ENCODE data around the gene DNAJB12. TPM values are rescaled to one million over a fixed set of nuclear protein-coding genes. Genes with fewer than 3 reads are reported as not detected.

Gene DNAJB12
- total RNA-seq, 1 experiment from 2014 or later, result 25.8 TPM

DNA sequence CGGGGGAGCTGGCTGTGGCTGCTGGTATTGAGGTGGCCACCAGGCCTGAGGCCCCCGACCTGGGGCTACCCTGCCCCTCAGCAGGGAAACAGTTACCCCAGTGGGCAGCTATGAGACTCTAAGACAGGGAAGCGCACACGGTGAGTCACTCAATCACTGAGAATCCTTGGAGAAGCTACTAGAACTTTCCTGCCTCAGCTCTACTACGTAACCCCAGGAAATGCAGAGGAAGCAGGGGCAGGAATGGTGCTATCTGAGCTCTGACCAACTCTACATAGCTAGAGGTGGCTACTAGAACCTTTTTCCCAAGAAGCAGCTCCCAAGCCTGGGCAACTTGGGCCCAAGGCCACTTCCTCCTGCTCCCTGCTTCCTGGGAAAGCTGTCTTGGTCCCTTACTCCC is 11.8 kb downstream of the DNAJB12 start:
- RAD21 ChIA-PET (ENCODE audit: low non-redundant PET in 1 of 2, low total read pairs in 2 of 2, uncharacterized antibody in 2 of 2, unreplicated experiment in 2 of 2), result no interaction called here
- no peak overlapping the region for H3K27ac ChIP-seq (ENCODE audit: low read depth, low read length)
- H3K9me2 ChIP-seq (ENCODE audit: insufficient read depth), result no peaks in the 10 kb centered on the region
- intact Hi-C loops (cut with micrococcal nuclease), result no loop called here
- no peak overlapping the region for H3K4me2 ChIP-seq (ENCODE audit: low read length)
- BruUV-seq (replicated peaks), result no TSS peak
- DNase-seq (ENCODE audit: low read depth, low spot score) (no peak), ATAC-seq (no peak)
- H3K79me2 ChIP-seq (ENCODE audit: insufficient read depth, low read length), result no peaks in the 10 kb centered on the region
- CTCF ChIA-PET, result no interaction called here
- no peaks in the 10 kb centered on the region for H3K9me3 ChIP-seq (ENCODE audit: control insufficient read depth in 1 of 2, insufficient read depth in 1 of 2, low read depth in 1 of 2, low read length in 2 of 2)
- peaks cover 5 to 7% of the 10 kb centered on the region in 2 experiments; a peak in 3 of 4 replicates for H3K36me3 ChIP-seq (ENCODE audit: control insufficient read depth in 1 of 2, insufficient read depth in 2 of 2, low read length in 2 of 2)
- H2AFZ ChIP-seq (ENCODE audit: low read depth, low read length, poor library complexity, severe bottlenecking), result no peak overlapping the region
- H3K9ac ChIP-seq (ENCODE audit: low read length), result no peak overlapping the region
- H3K27me3 ChIP-seq (ENCODE audit: insufficient read depth, low read length), result no peaks in the 10 kb centered on the region
- H3K4me1 ChIP-seq (ENCODE audit: control insufficient read depth in 1 of 2, insufficient read depth in 2 of 2, low read length in 2 of 2), result peaks cover 0 to 8% of the 10 kb centered on the region in 2 experiments; a peak in 2 of 4 replicates
- POLR2A ChIA-PET, result interaction anchor here (1.0 to 1.7 kb wide), 4 partner anchors 11 to 45 kb away, joined by 3 to 7 read pairs (median 3); no protein-coding TSS in a partner anchor
- no peak overlapping the region for H3K4me3 ChIP-seq (replicated peaks in 1 of 2; ENCODE audit: low read depth in 1 of 2, low read length in 2 of 2)
- TF ChIP-seq ZNF274 (IDR thresholded peaks at IDR 0.05; ENCODE audit: low read depth, low read length), result no peak
- TF ChIP-seq, protein P1, sequence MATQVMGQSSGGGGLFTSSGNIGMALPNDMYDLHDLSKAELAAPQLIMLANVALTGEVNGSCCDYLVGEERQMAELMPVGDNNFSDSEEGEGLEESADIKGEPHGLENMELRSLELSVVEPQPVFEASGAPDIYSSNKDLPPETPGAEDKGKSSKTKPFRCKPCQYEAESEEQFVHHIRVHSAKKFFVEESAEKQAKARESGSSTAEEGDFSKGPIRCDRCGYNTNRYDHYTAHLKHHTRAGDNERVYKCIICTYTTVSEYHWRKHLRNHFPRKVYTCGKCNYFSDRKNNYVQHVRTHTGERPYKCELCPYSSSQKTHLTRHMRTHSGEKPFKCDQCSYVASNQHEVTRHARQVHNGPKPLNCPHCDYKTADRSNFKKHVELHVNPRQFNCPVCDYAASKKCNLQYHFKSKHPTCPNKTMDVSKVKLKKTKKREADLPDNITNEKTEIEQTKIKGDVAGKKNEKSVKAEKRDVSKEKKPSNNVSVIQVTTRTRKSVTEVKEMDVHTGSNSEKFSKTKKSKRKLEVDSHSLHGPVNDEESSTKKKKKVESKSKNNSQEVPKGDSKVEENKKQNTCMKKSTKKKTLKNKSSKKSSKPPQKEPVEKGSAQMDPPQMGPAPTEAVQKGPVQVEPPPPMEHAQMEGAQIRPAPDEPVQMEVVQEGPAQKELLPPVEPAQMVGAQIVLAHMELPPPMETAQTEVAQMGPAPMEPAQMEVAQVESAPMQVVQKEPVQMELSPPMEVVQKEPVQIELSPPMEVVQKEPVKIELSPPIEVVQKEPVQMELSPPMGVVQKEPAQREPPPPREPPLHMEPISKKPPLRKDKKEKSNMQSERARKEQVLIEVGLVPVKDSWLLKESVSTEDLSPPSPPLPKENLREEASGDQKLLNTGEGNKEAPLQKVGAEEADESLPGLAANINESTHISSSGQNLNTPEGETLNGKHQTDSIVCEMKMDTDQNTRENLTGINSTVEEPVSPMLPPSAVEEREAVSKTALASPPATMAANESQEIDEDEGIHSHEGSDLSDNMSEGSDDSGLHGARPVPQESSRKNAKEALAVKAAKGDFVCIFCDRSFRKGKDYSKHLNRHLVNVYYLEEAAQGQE (IDR thresholded peaks at IDR 0.05; ENCODE audit: low read depth), result no peak
- TF ChIP-seq SIN3A (IDR thresholded peaks at IDR 0.05; ENCODE audit: low read depth), result no peak
- TF ChIP-seq FOSL1 (IDR thresholded peaks at IDR 0.05; ENCODE audit: low read depth), result no peak
- no peak for TF ChIP-seq CEBPB (IDR thresholded peaks at IDR 0.05; ENCODE audit: low read depth)
- TF ChIP-seq ELF1 (IDR thresholded peaks at IDR 0.05; ENCODE audit: borderline replicate concordance, low read depth), result no peak
- no peak for TF ChIP-seq CBX3 (IDR thresholded peaks at IDR 0.05; ENCODE audit: low read depth)
- no peak for TF ChIP-seq POLR2A (IDR thresholded peaks at IDR 0.05; ENCODE audit: borderline replicate concordance, extremely low read depth, insufficient read depth, insufficient read length)
- TF ChIP-seq YY1 (IDR thresholded peaks at IDR 0.05; ENCODE audit: extremely low read depth, insufficient replicate concordance, low read depth, low read length), result no peak
- TF ChIP-seq, protein P2, sequence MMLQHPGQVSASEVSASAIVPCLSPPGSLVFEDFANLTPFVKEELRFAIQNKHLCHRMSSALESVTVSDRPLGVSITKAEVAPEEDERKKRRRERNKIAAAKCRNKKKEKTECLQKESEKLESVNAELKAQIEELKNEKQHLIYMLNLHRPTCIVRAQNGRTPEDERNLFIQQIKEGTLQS (IDR thresholded peaks at IDR 0.05), result no peak
- no peak for TF ChIP-seq SP1 (IDR thresholded peaks at IDR 0.05; ENCODE audit: low read depth)
- TF ChIP-seq JUND (IDR thresholded peaks at IDR 0.05), result no peak
- no peak for TF ChIP-seq RAD21 (IDR thresholded peaks at IDR 0.05; ENCODE audit: low read depth)
- TF ChIP-seq, protein P3, sequence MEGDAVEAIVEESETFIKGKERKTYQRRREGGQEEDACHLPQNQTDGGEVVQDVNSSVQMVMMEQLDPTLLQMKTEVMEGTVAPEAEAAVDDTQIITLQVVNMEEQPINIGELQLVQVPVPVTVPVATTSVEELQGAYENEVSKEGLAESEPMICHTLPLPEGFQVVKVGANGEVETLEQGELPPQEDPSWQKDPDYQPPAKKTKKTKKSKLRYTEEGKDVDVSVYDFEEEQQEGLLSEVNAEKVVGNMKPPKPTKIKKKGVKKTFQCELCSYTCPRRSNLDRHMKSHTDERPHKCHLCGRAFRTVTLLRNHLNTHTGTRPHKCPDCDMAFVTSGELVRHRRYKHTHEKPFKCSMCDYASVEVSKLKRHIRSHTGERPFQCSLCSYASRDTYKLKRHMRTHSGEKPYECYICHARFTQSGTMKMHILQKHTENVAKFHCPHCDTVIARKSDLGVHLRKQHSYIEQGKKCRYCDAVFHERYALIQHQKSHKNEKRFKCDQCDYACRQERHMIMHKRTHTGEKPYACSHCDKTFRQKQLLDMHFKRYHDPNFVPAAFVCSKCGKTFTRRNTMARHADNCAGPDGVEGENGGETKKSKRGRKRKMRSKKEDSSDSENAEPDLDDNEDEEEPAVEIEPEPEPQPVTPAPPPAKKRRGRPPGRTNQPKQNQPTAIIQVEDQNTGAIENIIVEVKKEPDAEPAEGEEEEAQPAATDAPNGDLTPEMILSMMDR (IDR thresholded peaks at IDR 0.05 in 2 of 3, conservative IDR thresholded peaks at IDR 0.05 in 1 of 3; ENCODE audit: borderline replicate concordance in 1 of 3, insufficient read depth in 1 of 3, low read depth in 2 of 3, low read length in 2 of 3), result no peak
- TF ChIP-seq POLR2AphosphoS5 (IDR thresholded peaks at IDR 0.05; ENCODE audit: low read depth, low read length), result no peak
- H4K20me1 ChIP-seq (ENCODE audit: insufficient read depth), result no peaks in the 10 kb centered on the region

Measured in HCT116 (cell line).